Measurements from ENCODE around the gene AK8. TPM values are rescaled to one million over a fixed set of nuclear protein-coding genes. Genes with fewer than 3 reads are reported as not detected.
A peak's percentile ranks its signal among the peaks of the same experiment; 100 is the strongest.

AK8 gene
- total and polyA plus RNA-seq, 9 donors: 0.36 to 9.8 (median 1.6) TPM

- Histone ChIP-seq H3K27ac (no peak overlapping the region), H3K9me3 (no peaks in the 10 kb centered on the region), H3K4me3 (no peak overlapping the region), H3K27me3 (no peaks in the 10 kb centered on the region), H3K4me1 (ENCODE audit: insufficient read depth) (no peaks in the 10 kb centered on the region), H3K36me3 (no peaks in the 10 kb centered on the region)
- 88 to 91% (median 89%) methylated on average over 12 of the region's 12 CpGs for WGBS, 3 donors
- TF ChIP-seq CTCF (IDR thresholded peaks at IDR 0.05) (no peak), EP300 (IDR thresholded peaks at IDR 0.05) (no peak), POLR2A (IDR thresholded peaks at IDR 0.05) (no peak)
- no peak for DNase-seq
- intact Hi-C loops (cut with DNase I): no loop called here
Measured at GRCh38 chr9:132846109-132846917, 31.8 kb downstream of the AK8 start.

GRCh38 chr9:132842124-132843044 lies 35.7 kb downstream of the AK8 start:
- no peaks in the 10 kb centered on the region for H3K27me3 ChIP-seq
- no peak overlapping the region for H3K27ac ChIP-seq
- WGBS, 3 donors: 86 to 88% (median 87%) methylated on average over 5 of the region's 5 CpGs
- intact Hi-C loops (cut with DNase I): no loop called here
- no peak overlapping the region for H3K4me3 ChIP-seq
- no peak for DNase-seq
- no peaks in the 10 kb centered on the region for H3K4me1 ChIP-seq (ENCODE audit: insufficient read depth)
- H3K9me3 ChIP-seq: no peaks in the 10 kb centered on the region
- TF ChIP-seq POLR2A (IDR thresholded peaks at IDR 0.05) (no peak), CTCF (IDR thresholded peaks at IDR 0.05) (no peak), EP300 (IDR thresholded peaks at IDR 0.05) (no peak)
- H3K36me3 ChIP-seq: no peaks in the 10 kb centered on the region

- no peak for TF ChIP-seq POLR2A (IDR thresholded peaks at IDR 0.05)
- WGBS, 3 donors: 79 to 82% (median 81%) methylated on average over 13 of the region's 13 CpGs
- no peak overlapping the region for H3K4me3 ChIP-seq
- H3K9me3 ChIP-seq: no peaks in the 10 kb centered on the region
- H3K36me3 ChIP-seq: no peaks in the 10 kb centered on the region
- H3K4me1 ChIP-seq (ENCODE audit: insufficient read depth): no peaks in the 10 kb centered on the region
- no peak overlapping the region for H3K27ac ChIP-seq
- no peaks in the 10 kb centered on the region for H3K27me3 ChIP-seq
- peak in 1 of 5 donors; percentile 16 for DNase-seq
- intact Hi-C loops (cut with DNase I): no loop called here
Measured at GRCh38 chr9:132840980-132841379, 37.1 kb downstream of the AK8 start.

- H3K4me3 ChIP-seq: no peak overlapping the region
- WGBS, 3 donors: 88 to 92% (median 91%) methylated on average over 4 of the region's 4 CpGs
- intact Hi-C loops (cut with DNase I): loop anchor here in 1 of 4 donors (5.0 kb wide), 1 partner anchor 1626 kb away; no protein-coding TSS in a partner anchor
- no peaks in the 10 kb centered on the region for H3K27me3 ChIP-seq
- H3K36me3 ChIP-seq: no peaks in the 10 kb centered on the region
- H3K9me3 ChIP-seq: no peaks in the 10 kb centered on the region
- DNase-seq: no peak
- no peak for TF ChIP-seq CTCF (IDR thresholded peaks at IDR 0.05)
- no peak for TF ChIP-seq EP300 (IDR thresholded peaks at IDR 0.05)
- no peak for TF ChIP-seq POLR2A (IDR thresholded peaks at IDR 0.05)
- no peaks in the 10 kb centered on the region for H3K4me1 ChIP-seq (ENCODE audit: insufficient read depth)
- H3K27ac ChIP-seq: no peak overlapping the region
Measured at GRCh38 chr9:132838291-132838690, 39.8 kb downstream of the AK8 start.

Data from ovary (tissue), 9 donors.